H1 (cell line): ENCODE results near the gene DLG1. TPM values are rescaled to one million over a fixed set of nuclear protein-coding genes. Genes with fewer than 3 reads are reported as not detected.

ENCODE experiments used
- CTCF ChIA-PET: fragments of 300-600 bp; sonication (Branson Sonifier 250); formaldehyde crosslinking; loops from one replicate; lab custom pipeline; 2021; ENCODE audit not compliant: partially characterized antibody; lab: Charles Lee
- POLR2A ChIA-PET: fragments of 300-600 bp; sonication (Branson Sonifier 250); formaldehyde crosslinking; loops from one replicate; lab custom pipeline; 2021; ENCODE audit warnings: inconsistent platforms; ENCODE audit not compliant: partially characterized antibody; lab: Charles Lee
- DNase-seq, 2 experiments: peaks; one replicate each; pipeline versions ENCODE4 v3.0.0 to v3.0.0-alpha.2; 2010 to 2022; ENCODE audit warnings: low spot score in 2 of 2, low read depth in 1 of 2, mixed read lengths in 1 of 2
- FAIRE-seq: peaks from 2 replicates; lab custom pipeline; 2011; peaks lifted over from hg19 to GRCh38; lab: Jason Lieb, UNC
- H2AFZ ChIP-seq: 2 replicates; pipeline ENCODE4 v1.8.1; 2012; ENCODE audit warnings: low read length, inconsistent platforms
- H2AK5ac ChIP-seq: 2 replicates; pipeline ENCODE4 v1.6.1; 2013; ENCODE audit warnings: low read depth, low read length
- H2BK120ac ChIP-seq: replicated peaks from 2 replicates; pipeline ENCODE3; 2013; ENCODE audit warnings: low read depth, low read length, inconsistent platforms
- H2BK12ac ChIP-seq: 2 replicates; pipeline ENCODE4 v1.6.1; 2013; ENCODE audit warnings: low read depth, low read length
- H2BK15ac ChIP-seq: 2 replicates; pipeline ENCODE4 v1.6.1; 2013; ENCODE audit warnings: low read length
- H2BK20ac ChIP-seq: 2 replicates; pipeline ENCODE4 v1.6.1; 2013; ENCODE audit warnings: low read length
- H2BK5ac ChIP-seq: 2 replicates; pipeline ENCODE4 v1.6.1; 2013; ENCODE audit warnings: low read depth, low read length
- H3K14ac ChIP-seq: 2 replicates; pipeline ENCODE4 v1.6.1; 2013; ENCODE audit warnings: inconsistent platforms; ENCODE audit not compliant: insufficient read length
- H3K18ac ChIP-seq: 2 replicates; pipeline ENCODE4 v1.6.1; 2013; ENCODE audit warnings: low read length; ENCODE audit errors: extremely low read depth
- H3K23ac ChIP-seq: 2 replicates; pipeline ENCODE4 v1.6.1; 2013; ENCODE audit warnings: inconsistent platforms; ENCODE audit not compliant: insufficient read length
- H3K23me2 ChIP-seq: 2 replicates; pipeline ENCODE4 v1.6.1; 2013; ENCODE audit warnings: low read depth, low read length
- H3K27ac ChIP-seq: 2 replicates; pipeline ENCODE4 v1.6.1; 2011; ENCODE audit warnings: low read depth, low read length, inconsistent platforms
- H3K27me3 ChIP-seq, 4 experiments: replicated peaks in 1 of 4; 1 replicate in 1 of 4; 2 replicates in 3 of 4; pipeline versions ENCODE4 v1.6.1 to v1.8.1; 2011 to 2013; ENCODE audit warnings: low read length in 3 of 4, mild to moderate bottlenecking in 3 of 4, inconsistent platforms in 2 of 4, mixed read lengths in 2 of 4, moderate library complexity in 1 of 4; ENCODE audit not compliant: control insufficient read depth in 3 of 4, insufficient read depth in 3 of 4; ENCODE audit errors: extremely low read depth in 1 of 4
- H3K36me3 ChIP-seq, 4 experiments: 2 replicates each; pipeline versions ENCODE4 v1.6.1 to v1.8.1; 2011 to 2013; ENCODE audit warnings: mild to moderate bottlenecking in 4 of 4, low read length in 3 of 4, moderate library complexity in 2 of 4, control low read depth in 1 of 4, inconsistent platforms in 1 of 4; ENCODE audit not compliant: insufficient read depth in 4 of 4, control insufficient read depth in 2 of 4
- H3K4ac ChIP-seq: replicated peaks from 2 replicates; pipeline ENCODE3; 2013; ENCODE audit warnings: low read length, low read depth, mixed read lengths, inconsistent platforms; ENCODE audit not compliant: insufficient read length
- H3K4me1 ChIP-seq, 4 experiments: replicated peaks in 1 of 4; 1 replicate in 1 of 4; 2 replicates in 3 of 4; pipeline versions ENCODE4 v1.6.1 to v1.8.1; 2011 to 2013; ENCODE audit warnings: low read length in 3 of 4, inconsistent platforms in 2 of 4, mixed read lengths in 1 of 4; ENCODE audit not compliant: insufficient read depth in 4 of 4, control insufficient read depth in 3 of 4
- H3K4me2 ChIP-seq, 2 experiments: 2 replicates each; pipeline versions ENCODE4 v1.6.1 to v1.8.1; 2011 to 2013; ENCODE audit warnings: low read depth in 2 of 2, low read length in 2 of 2, control low read depth in 1 of 2, inconsistent platforms in 1 of 2, mild to moderate bottlenecking in 1 of 2; ENCODE audit not compliant: insufficient read depth in 1 of 2
- H3K4me3 ChIP-seq, 4 experiments: fragments of 200-600, 300-600 bp in 1 of 4; sonication (generic), shearing (Covaris generic), sonication (Bioruptor Twin) in 1 of 4; 2 replicates each; pipeline versions ENCODE4 v1.5.1 to v1.8.1; 2011 to 2016; ENCODE audit warnings: low read length in 4 of 4, low read depth in 3 of 4, control low read depth in 2 of 4, inconsistent platforms in 2 of 4, mild to moderate bottlenecking in 2 of 4, mixed read lengths in 1 of 4, moderate library complexity in 1 of 4; ENCODE audit not compliant: insufficient read depth in 2 of 4; ENCODE audit errors: extremely low read depth in 1 of 4
- H3K56ac ChIP-seq: replicated peaks from 2 replicates; pipeline ENCODE3; 2013; ENCODE audit warnings: low read depth, mild to moderate bottlenecking, mixed read lengths, low read length, inconsistent platforms; ENCODE audit not compliant: insufficient read length
- H3K79me1 ChIP-seq: 2 replicates; pipeline ENCODE4 v1.6.1; 2013; ENCODE audit warnings: low read depth, low read length, control low read depth
- H3K79me2 ChIP-seq, 2 experiments: 2 replicates each; pipeline versions ENCODE4 v1.6.1 to v1.8.1; 2012 to 2013; ENCODE audit warnings: low read length in 2 of 2, mild to moderate bottlenecking in 2 of 2, inconsistent platforms in 1 of 2; ENCODE audit not compliant: insufficient read depth in 2 of 2, control insufficient read depth in 1 of 2
- H3K9ac ChIP-seq, 4 experiments: replicated peaks in 1 of 4; 1 replicate in 1 of 4; 2 replicates in 3 of 4; pipeline versions ENCODE4 v1.6.1 to v1.8.1; 2011 to 2013; ENCODE audit warnings: low read depth in 3 of 4, low read length in 3 of 4, control low read depth in 2 of 4, mild to moderate bottlenecking in 2 of 4, moderate library complexity in 2 of 4, inconsistent platforms in 1 of 4; ENCODE audit errors: extremely low read depth in 1 of 4
- H3K9me3 ChIP-seq, 2 experiments: 2 replicates each; pipeline versions ENCODE4 v1.6.1 to v1.8.1; 2012 to 2013; ENCODE audit warnings: mild to moderate bottlenecking in 2 of 2, moderate library complexity in 2 of 2, control low read depth in 1 of 2, inconsistent platforms in 1 of 2, low read depth in 1 of 2, low read length in 1 of 2, mixed read lengths in 1 of 2; ENCODE audit not compliant: insufficient read depth in 2 of 2
- H4K20me1 ChIP-seq, 2 experiments: replicated peaks in 1 of 2; 2 replicates each; pipeline versions ENCODE3 to v1.8.1; 2011 to 2013; ENCODE audit warnings: inconsistent platforms in 2 of 2, low read length in 2 of 2, mild to moderate bottlenecking in 1 of 2; ENCODE audit not compliant: insufficient read depth in 2 of 2, control insufficient read depth in 1 of 2
- H4K5ac ChIP-seq: 2 replicates; pipeline ENCODE4 v1.6.1; 2013; ENCODE audit warnings: low read length, low read depth, mixed read lengths, inconsistent platforms; ENCODE audit not compliant: insufficient read length
- H4K8ac ChIP-seq: 2 replicates; pipeline ENCODE4 v1.8.0; 2013; ENCODE audit warnings: mild to moderate bottlenecking, moderate library complexity, low read length, inconsistent platforms; ENCODE audit not compliant: insufficient read depth; ENCODE audit errors: extremely low read depth
- H4K91ac ChIP-seq: replicated peaks from 2 replicates; pipeline ENCODE3; 2013; ENCODE audit warnings: low read length, mixed read lengths, inconsistent platforms; ENCODE audit not compliant: insufficient read length
- CBX5 ChIP-seq: fragments of 300-800, 300-1000 bp; sonication (generic); IDR thresholded peaks from 2 replicates; pipeline ENCODE4 v1.7.1; 2016; ENCODE audit warnings: antibody characterized with exemption, low read length, low read depth
- CEBPB ChIP-seq: IDR thresholded peaks from 2 replicates; pipeline ENCODE4 v1.6.1; 2012; ENCODE audit warnings: low read depth, low read length
- CHD2 ChIP-seq: IDR thresholded peaks from 2 replicates; pipeline ENCODE4 v1.6.1; 2012; ENCODE audit warnings: low read length, improper control_type of control experiment
- CTCF ChIP-seq, 3 experiments: IDR thresholded peaks; 1 replicate in 2 of 3; 2 replicates in 1 of 3; pipeline versions ENCODE4 v1.5.1 to v1.6.1; 2011; ENCODE audit warnings: low read length in 3 of 3, mild to moderate bottlenecking in 3 of 3, inconsistent platforms in 2 of 3, low read depth in 1 of 3, moderate library complexity in 1 of 3; ENCODE audit not compliant: insufficient read depth in 1 of 3; ENCODE audit errors: control extremely low read depth in 1 of 3
- E2F6 ChIP-seq: IDR thresholded peaks from 2 replicates; pipeline ENCODE4 v1.6.1; 2012; ENCODE audit warnings: inconsistent platforms
- FOSL1 ChIP-seq: IDR thresholded peaks from 2 replicates; pipeline ENCODE4 v1.6.1; 2011; ENCODE audit warnings: mild to moderate bottlenecking, low read depth, low read length, moderate library complexity; ENCODE audit not compliant: insufficient read depth
- GABPA ChIP-seq: IDR thresholded peaks from 2 replicates; pipeline ENCODE4 v1.6.1; 2011; ENCODE audit warnings: mild to moderate bottlenecking, low read length, moderate library complexity, borderline replicate concordance; ENCODE audit not compliant: insufficient read depth
- MAFK ChIP-seq: IDR thresholded peaks from 2 replicates; pipeline ENCODE4 v1.6.1; 2012; ENCODE audit warnings: low read depth, mild to moderate bottlenecking, improper control_type of control experiment, low read length
- POLR2AphosphoS5 ChIP-seq: IDR thresholded peaks from 2 replicates; pipeline ENCODE4 v1.6.1; 2011; ENCODE audit warnings: low read depth, low read length
- SUZ12 ChIP-seq: fragments of 200-600 bp; sonication (generic); IDR thresholded peaks from 2 replicates; pipeline ENCODE4 v1.6.1; 2012; ENCODE audit warnings: mild to moderate bottlenecking, inconsistent platforms, low read length, moderate library complexity, mixed read lengths
- TEAD4 ChIP-seq: IDR thresholded peaks from 2 replicates; pipeline ENCODE4 v1.6.1; 2012; ENCODE audit warnings: low read depth, low read length, inconsistent platforms, mixed read lengths
- WGBS, 2 experiments: shearing (Covaris generic) in 1 of 2; methylation state at CpG; one replicate each; pipeline versions ENCODE4 v1.1.6 to v1.1.7; 2013 to 2015; ENCODE audit warnings: low lambda C conversion rate in 2 of 2, mixed read lengths in 2 of 2, inconsistent platforms in 1 of 2, low coverage in 1 of 2, missing lambda C conversion rate in 1 of 2; ENCODE audit not compliant: insufficient replicate concordance in 2 of 2, insufficient coverage in 1 of 2, insufficient read length in 1 of 2; ENCODE audit errors: extremely low coverage in 1 of 2, missing lambda C conversion rate in 1 of 2; 5-methylcytosine and 5-hydroxymethylcytosine counted together
- polyA plus RNA-seq, 7 experiments: library from polyadenylated mRNA; depleted of rRNA in 3 of 7; stranded (reverse) in 5 of 7; unstranded in 2 of 7; fragments of >200 nt in 5 of 7; fragments of 200-250 nt in 2 of 7; gene quantifications; 1 replicate in 5 of 7; 2 replicates in 1 of 7; 4 replicates in 1 of 7; pipeline versions ENCODE4 v1.2.1 to v1.2.3, GENCODE V29; 2011 to 2013; ENCODE audit warnings: missing spikeins in 2 of 7, mixed read lengths in 2 of 7
- total RNA-seq: library from RNA; stranded (reverse); fragmentation: NEBNext Ultra II Directional; extraction: Animal tissue kit (Norgen Biotek cat#: 25700); gene quantifications from 2 replicates; pipeline ENCODE4 v1.2.1, GENCODE V29; 2021

The DLG1 gene
- total and polyA plus RNA-seq, 2 of the 8 experiments (the other 6 are each of a cell fraction or from before 2014, with no cell fraction given) = 13.4 to 78.8 TPM

GRCh38 chr3:197218210-197218609, 80.2 kb downstream of the DLG1 start:
- Histone ChIP-seq H2BK120ac (no peak overlapping the region), H3K4me1 (peaks cover 0 to 7% (median 4%) of the 10 kb centered on the region in 4 experiments; a peak in 3 of 7 replicates), H3K4me2 (no peak overlapping the region), H3K79me2 (peaks cover 0 to 95% of the 10 kb centered on the region in 2 experiments; a peak in 3 of 4 replicates), H4K91ac (no peak overlapping the region), H2BK12ac (no peak overlapping the region), H3K36me3 (no peaks in the 10 kb centered on the region), H3K27ac (no peak overlapping the region), H3K4ac (no peak overlapping the region), H3K23me2 (no peaks in the 10 kb centered on the region), H3K9ac (no peak overlapping the region), H3K18ac (no peak overlapping the region), H2BK20ac (no peak overlapping the region), H4K20me1 (peaks cover 0 to 7% of the 10 kb centered on the region in 2 experiments), H3K56ac (no peak overlapping the region), H3K79me1 (no peaks in the 10 kb centered on the region), H4K5ac (no peak overlapping the region), H3K4me3 (no peak overlapping the region), H3K23ac (no peak overlapping the region), H3K27me3 (no peaks in the 10 kb centered on the region), H3K9me3 (no peaks in the 10 kb centered on the region), H2BK15ac (no peak overlapping the region), H2AK5ac (no peak overlapping the region), H4K8ac (no peak overlapping the region), H3K14ac (no peak overlapping the region), H2AFZ (no peak overlapping the region), H2BK5ac (no peak overlapping the region)
- WGBS, 2 experiments = 87% methylated on average over 3 of the region's 3 CpGs; no CpG with 5 or more reads in 1 of the 2 experiments
- ChIA-PET CTCF (no interaction called here), POLR2A (no interaction called here)
- FAIRE-seq (no peak), DNase-seq (no peak)
- TF ChIP-seq E2F6 (no peak), MAFK (no peak), POLR2AphosphoS5 (no peak), CTCF (IDR thresholded peaks at IDR 0.05; ENCODE audit: control extremely low read depth in 1 of 3, insufficient read depth in 1 of 3, low read depth in 1 of 3, low read length in 3 of 3) (no peak), TEAD4 (no peak), CEBPB (no peak), FOSL1 (no peak), SUZ12 (no peak), CHD2 (no peak), GABPA (no peak), CBX5 (no peak)
